Activated naive CD4-positive, alpha-beta T cell treated with anti-CD3 and anti-CD28 coated beads, Interleukin-2, amount 50 U/mL, for 16 hours (primary cell): ENCODE measurements around the gene PLA2G2F.

Source experiments
- DNase-seq: peaks from one replicate; pipeline ENCODE4 v3.0.0-alpha.2; 2020

Gene PLA2G2F

GRCh38 chr1:20143734-20144565, 4.8 kb downstream of the PLA2G2F start:
- no peak for DNase-seq

GRCh38 chr1:20147846-20148570, 8.9 kb downstream of the PLA2G2F start:
- DNase-seq: no peak

DNA sequence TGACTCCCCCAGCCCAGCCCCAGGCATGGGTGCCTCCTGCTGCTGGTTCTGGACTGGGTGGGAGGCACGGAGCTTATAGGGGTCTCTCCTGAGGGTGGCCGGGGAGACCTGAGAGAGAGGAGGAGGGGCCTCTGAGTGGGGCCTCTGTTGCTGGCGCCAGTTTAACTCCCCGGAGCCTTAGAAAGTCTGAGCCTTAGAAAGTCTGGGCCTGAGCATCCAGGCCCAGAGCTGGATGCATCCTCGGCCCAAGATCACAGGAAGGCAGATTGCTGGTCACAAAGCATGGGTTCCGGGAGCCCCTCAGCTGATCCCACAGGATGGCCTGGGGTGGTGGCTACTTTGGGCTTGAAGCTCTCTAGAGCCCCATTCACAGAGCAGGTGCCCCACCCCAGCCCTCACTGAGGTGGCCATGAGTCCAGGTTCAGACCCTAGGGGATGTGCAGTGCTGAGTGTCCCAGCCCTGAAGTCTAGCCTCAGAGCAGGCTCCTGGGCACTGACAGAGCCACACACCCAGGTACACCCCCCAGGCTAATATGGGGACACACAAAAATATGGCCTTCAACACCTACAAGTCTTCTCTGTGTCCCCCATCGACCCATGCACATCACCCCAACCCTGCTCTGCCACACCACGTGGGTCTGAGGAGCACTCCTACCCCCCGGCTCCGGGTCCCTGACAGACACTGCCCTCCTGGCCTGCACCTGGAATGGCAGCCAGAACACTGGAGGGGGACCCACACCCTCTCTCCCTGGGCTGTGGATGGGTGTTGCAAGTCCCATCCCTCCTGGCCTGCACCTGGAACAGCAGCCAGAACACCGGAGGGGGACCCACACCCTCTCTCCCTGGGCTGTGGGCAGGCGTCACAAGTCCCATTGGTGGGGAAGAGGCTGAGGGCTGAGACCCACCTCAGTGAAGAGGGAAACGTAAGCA, 9.7 kb downstream of the PLA2G2F start:
- no peak for DNase-seq

GRCh38 chr1:20149601-20150325, 10.6 kb downstream of the PLA2G2F start:
- DNase-seq: no peak

DNA sequence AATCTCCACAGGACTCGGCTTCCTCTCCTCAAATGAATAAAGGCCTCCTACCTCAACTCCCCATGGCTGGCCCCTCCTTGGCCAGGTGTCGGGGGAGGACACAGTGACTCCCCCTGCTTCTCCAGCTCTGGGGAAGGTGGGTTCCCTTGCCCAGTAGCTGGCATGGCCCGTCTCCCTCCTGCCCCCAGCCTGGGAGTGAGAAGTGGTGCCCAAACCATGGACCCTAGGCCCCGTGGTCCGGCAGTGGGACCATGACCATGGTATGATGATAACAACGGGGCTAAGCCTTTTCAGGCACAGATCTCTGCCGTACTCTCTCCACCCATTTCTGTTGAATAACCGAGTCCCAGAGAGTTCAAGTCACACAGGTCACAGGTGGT, 11.2 kb downstream of the PLA2G2F start:
- DNase-seq: no peak

GRCh38 chr1:20150969-20151368, 11.8 kb downstream of the PLA2G2F start:
- DNase-seq: no peak

DNA sequence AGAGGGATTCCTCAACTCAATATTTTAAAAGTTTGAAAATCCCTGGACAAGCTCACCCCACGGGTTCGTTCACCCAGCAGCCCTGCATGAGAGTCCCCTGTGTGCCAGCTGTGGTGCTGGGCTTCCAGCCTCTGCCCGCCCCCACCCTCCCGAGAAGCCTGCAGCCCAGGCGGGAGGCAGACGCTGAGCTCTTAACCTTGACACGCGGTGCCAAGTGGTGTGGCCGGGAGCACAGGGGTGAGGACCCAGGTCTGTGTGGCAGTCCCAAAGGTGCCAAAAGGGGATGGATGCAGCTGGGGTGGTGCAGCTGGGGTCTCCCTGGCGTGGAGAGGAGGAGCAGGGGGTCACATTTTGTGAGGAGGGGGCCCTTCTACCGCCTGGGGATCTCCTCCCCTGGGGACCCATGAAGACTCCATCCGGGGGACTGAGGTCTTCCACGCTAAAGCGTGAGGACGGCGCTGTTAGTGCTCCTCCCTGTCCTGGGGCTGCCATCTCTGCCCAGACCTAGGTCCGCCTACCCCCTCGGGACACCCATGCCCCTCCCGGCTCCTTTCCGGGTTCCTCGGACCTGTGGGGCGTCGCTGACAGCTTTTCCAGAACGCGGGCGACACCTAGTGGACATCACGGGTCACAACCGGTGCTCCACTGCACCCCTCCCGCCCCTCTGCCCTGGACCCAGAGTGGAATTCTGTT, 12.9 kb downstream of the PLA2G2F start:
- DNase-seq: peak; percentile 78

GRCh38 chr1:20152599-20152930, 13.4 kb downstream of the PLA2G2F start:
- no peak for DNase-seq

GRCh38 chr1:20153000-20153418, 13.9 kb downstream of the PLA2G2F start:
- DNase-seq: no peak

DNA sequence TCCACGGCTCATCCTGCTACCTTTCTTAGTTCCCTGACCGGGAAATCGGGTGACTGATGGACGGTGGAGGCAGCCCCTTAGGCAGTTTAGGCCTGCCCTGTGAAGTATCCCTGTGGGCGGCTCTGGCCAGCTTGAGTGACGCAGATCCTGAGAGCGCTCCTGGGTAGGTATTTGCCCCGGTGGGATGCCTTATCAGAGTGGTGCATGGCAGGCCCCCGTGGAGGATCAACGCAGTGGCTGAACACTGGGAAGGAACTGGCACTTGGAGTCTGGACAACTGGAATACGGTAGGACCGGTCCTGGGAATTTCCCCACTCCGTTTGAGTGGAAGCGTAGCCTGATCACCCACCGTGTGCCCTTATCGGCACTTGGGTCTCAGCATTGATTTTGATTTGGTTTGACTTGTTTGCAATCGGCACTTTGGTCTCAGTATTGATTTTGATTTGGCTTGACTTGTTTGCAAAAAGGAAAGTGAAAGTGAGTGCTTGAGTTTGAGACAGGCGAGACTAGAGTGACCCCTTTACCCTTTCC, 15.2 kb downstream of the PLA2G2F start:
- no peak for DNase-seq

DNA sequence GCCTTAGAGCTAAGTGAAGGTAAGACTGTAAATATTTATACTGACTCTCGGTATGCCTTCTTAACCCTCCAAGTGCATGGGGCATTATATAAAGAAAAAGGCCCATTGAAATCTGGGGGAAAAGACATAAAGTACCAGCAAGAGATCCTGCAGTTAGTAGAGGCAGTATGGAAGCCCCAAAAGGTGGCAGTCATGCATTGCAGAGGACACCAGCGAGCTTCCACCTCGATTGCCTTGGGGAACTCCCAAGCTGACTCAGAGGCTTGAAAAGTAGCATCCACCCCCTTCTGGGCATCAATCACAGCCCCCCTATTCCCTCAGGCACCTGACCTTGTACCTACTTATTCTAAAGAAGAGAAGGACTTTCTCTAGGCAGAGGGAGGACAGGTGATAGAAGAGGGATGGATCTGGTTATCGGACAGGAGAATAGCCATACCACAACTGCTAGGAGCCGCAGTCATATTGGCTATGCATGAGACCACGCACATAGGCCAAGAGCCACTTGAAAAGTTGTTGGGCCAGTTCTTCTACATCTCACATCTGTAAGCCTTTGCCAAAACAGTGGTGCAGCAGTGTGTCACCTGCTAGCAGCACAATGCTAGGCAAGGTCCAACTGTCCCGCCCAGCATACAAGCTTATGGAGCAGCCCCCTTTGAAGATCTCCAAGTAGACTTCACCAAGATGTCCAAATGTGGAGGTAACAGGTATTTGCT, 19.4 kb downstream of the PLA2G2F start:
- peak; percentile 48 for DNase-seq

GRCh38 chr1:20160034-20160433, 20.9 kb downstream of the PLA2G2F start:
- no peak for DNase-seq

DNA sequence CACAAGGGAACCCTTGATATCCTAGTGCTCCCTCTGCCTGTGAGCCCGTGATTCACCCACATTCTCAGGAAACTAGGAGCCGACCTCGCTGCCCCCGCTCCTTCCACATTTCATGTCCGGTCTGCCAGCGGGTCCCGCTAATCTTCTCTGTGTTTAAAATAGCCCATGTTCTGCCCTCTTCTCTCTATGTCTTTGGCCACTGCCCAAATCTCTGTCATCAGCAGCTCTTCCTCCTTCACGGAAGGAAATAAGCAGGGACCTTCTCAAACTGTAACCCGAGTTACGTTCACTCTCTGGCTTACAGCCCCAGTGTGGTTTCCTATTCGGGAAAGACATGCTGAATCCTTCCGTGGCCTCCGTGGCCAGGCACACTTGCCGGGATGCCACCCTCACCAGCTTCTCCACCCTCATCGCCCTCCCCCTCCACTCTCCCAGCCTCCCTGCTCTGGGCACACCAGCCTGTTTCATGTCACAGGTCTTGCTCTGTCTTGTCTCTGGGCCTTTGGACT, 25.6 kb downstream of the PLA2G2F start:
- no peak for DNase-seq

GRCh38 chr1:20165522-20165951, 26.4 kb downstream of the PLA2G2F start:
- DNase-seq: no peak

GRCh38 chr1:20166051-20166450, 26.9 kb downstream of the PLA2G2F start:
- no peak for DNase-seq

GRCh38 chr1:20167126-20167525, 28.0 kb downstream of the PLA2G2F start:
- no peak for DNase-seq

DNA sequence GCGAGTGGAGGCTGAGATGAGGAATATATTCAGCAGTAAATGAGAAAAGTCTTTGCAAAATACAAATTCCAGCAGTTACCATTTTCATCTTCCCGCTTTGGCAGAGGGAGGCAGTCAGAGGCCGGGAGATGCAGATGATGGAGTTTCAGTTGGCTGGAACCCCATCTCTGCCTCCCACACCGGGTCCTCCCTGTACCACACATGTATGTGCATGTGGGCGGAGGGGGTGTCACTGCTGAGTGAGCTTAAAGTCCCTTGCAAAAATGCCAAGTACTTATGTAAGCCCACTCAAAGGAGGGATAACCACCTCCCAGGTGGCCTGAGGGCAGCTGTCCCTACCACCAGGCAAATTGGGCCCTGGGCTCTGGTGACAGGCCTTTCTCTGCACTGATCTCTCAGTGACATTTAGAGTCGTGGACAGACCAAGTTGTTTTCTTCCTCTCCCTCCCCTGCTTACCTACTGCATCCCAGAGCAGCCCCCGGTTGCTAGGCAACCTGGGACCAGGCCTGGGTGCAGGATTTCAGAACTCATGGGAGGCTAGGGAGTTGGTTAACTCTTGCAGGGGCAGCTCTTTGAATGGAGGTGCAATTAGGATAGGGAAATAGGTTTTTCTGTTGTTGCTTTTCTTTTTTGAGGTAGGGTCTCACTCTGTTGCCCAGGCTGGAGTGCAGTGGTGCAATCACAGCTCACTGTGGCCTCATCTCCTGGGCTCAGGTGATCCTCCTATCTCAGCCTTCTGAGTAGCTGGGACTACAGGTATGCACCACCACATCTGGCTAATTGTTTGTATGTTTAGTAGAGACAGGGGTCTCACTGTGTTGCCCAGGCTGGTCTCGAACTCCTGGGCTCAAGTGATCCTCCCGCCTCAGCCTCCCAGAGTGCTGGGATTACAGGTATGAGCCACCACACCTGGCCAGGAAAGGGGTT, 29.7 kb downstream of the PLA2G2F start:
- DNase-seq: no peak

- no peak for DNase-seq
These were observed 30.8 kb downstream of the PLA2G2F start for GRCh38 chr1:20169932-20170331.

DNA sequence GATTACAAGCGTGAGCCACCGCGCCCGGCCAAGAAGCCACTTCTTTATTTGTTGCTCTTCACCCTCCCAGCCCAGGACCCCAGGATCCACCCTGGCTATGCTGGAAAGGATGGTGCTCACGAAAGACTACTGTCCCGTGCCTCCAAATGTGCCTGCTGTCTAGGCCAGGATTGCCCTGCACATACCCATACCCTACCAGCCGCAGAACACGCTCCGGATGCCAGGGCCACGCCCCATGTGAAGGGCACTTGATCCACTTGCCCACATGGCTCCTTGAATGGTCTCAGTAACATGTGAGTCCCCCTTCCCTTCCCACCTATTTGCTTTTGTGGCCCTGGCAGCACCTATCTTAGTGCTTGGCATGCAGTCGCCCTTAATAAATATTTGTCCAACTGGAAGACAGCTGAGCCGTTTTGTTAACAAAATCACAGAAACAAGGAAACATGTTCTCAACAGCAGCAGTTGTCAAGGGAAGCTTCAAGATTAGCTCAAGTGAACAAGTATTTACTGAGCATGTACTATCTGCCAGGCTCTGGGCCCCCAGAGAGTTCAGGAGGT, 33.0 kb downstream of the PLA2G2F start:
- DNase-seq: no peak
